ENCODE data around the gene INF2. TPM values are rescaled to one million over a fixed set of nuclear protein-coding genes. Genes with fewer than 3 reads are reported as not detected.
A peak's percentile ranks its signal among the peaks of the same experiment; 100 is the strongest.

Gene INF2
- polyA plus RNA-seq, 1 donor from 2014 or later = 10.8 TPM

DNA sequence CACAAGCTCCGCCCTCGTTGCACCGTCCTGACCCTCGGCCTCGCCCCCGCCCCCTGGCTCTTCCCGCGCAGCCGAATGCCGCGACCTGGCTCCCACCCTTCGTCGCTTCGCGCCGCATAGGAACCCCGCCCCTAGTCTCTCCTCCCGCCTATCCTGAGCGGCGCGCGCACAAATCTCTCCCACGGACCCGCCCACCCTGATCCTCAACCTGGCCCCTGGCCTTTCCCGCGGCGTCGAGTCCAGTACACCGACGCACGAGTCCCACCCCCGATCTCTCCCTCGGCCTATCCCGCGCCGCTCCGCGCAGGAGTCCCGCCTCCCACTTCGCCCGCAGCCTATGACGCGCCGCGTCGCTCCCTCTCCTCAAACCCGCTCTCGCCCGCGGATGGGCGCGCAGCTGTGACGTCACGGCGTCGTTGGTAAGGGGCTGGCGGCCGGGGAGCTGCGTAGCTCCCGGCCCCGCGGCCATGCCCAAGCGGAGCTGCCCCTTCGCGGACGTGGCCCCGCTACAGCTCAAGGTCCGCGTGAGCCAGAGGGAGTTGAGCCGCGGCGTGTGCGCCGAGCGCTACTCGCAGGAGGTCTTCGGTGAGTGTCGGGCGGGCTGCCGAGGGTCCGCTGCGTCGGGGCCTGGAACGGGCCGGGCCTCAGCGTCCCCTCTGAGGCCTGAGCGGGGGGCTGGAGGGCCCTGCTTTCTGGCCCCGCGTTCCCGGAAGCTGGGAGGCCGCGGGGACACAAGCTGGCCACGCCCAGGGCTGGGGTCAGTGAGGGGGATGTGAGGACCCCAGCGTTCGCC, 63.5 kb downstream of the INF2 start, which contains the start of gene SIVA1:
Gene SIVA1 (plus strand): TSS at position 413 of the 793 bp plus-strand sequence. CDS start 55 bp downstream, at position 468.
- Mint-ChIP-seq H3K27me3 (no peaks in the 10 kb centered on the region), H3K36me3 (peaks cover 2% of the 10 kb centered on the region), H3K4me1 (peaks cover 6 to 24% (median 23%) of the 10 kb centered on the region in 3 donors), H3K9me3 (no peaks in the 10 kb centered on the region), H3K4me3 (peak within 1 kb of the TSS; percentile 86 to 95 (median 92)), H3K27ac (peak within 1 kb of the TSS; percentile 73 to 96 (median 93))

DNA sequence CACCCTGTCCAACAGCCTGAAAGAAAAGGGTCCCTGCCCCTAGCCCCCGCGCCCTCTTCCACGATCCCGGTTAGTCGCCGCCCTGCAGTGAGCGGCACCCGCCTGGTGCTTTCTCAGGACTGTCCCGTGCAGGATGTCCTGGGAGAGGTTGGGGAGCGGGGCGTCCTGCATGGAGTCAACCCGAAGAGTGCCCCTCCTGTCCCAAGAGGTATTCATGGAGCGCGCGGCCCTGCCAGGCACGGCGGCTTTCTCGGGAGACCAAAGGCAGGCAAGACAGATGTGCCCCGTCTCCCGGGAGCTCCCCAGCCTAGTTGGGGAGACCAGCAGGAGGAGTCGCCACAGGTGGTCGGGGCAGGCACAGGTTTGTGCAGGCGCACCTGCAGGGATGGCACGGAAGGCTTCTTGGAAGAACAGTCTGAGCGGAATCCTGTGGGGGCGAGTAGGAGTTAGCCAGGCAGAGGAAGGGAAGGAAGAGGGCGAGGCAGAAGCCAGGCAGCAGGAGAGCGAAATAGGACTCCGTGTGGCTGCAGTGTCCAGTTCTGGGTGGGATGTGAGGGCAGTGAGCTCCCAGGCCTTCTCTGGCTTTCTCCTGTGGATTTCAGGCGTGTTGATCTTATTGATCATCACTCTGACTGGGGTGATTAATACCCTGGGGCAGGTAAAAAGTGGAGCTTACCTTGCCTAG, 64.3 kb downstream of the INF2 start:
- Mint-ChIP-seq H3K27me3 (no peaks in the 10 kb centered on the region), H3K36me3 (peaks cover 2% of the 10 kb centered on the region), H3K4me3 (peak overlapping the region; percentile 86 to 95 (median 92)), H3K4me1 (peaks cover 6 to 24% (median 23%) of the 10 kb centered on the region in 3 donors), H3K27ac (peak overlapping the region; percentile 73 to 96 (median 84)), H3K9me3 (no peaks in the 10 kb centered on the region)

DNA sequence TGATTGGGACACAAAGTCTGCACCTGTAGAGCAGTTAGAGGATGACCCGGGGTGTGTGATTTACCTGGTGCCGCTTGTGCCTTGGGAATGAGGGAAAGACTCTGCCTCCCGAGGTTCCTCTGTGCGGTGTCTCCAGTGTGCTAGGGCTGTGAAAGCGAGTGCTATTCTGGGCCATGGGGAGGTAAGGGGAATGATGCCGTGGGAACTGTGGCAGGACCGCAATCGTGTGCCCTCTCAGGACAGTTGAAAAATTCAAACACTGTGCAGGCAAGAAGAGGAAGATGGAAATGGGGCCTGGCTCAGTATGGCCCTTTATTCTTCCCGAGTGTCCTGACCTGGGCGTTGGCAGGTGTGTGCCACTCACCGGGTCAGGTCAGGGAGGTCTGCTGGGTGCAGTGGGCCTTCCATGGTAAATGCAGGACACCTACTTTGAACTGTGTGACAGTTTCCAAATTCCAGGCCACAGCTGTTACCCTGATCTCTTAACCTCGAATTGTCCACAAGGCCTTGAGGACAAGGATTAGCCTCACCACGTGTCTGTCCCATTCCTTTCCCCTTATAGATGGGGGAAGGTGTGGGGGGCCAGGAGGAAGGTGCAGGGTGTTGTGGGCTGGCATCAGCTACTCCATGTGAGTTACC, 64.9 kb downstream of the INF2 start:
- Mint-ChIP-seq H3K9me3 (no peaks in the 10 kb centered on the region), H3K27ac (peak overlapping the region; percentile 73 to 96 (median 84)), H3K4me1 (peaks cover 6 to 24% (median 18%) of the 10 kb centered on the region in 3 donors), H3K4me3 (peak overlapping the region; percentile 86 to 95 (median 92)), H3K36me3 (peaks cover 2% of the 10 kb centered on the region), H3K27me3 (no peaks in the 10 kb centered on the region)

DNA sequence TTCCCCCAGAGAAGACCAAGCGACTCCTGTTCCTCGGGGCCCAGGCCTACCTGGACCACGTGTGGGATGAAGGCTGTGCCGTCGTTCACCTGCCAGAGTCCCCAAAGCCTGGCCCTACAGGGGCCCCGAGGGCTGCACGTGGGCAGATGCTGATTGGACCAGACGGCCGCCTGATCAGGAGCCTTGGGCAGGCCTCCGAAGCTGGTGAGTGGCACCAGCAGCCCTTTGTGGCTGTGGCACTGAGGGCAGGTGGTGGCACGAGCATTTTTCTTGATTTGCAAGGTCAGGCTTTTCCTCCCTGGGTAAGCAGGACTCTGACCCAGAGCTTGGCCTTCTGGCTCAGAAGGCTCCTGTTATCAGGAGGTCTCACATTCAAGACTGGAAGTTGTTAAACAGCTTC, 66.2 kb downstream of the INF2 start:
- Mint-ChIP-seq H3K9me3 (no peaks in the 10 kb centered on the region), H3K4me1 (peaks cover 6 to 24% (median 16%) of the 10 kb centered on the region in 3 donors), H3K27ac (peak overlapping the region in 1 of 3 donors; percentile 55), H3K27me3 (no peaks in the 10 kb centered on the region), H3K36me3 (peaks cover 2% of the 10 kb centered on the region), H3K4me3 (peak overlapping the region in 2 of 4 donors; percentile 41 to 86)

DNA sequence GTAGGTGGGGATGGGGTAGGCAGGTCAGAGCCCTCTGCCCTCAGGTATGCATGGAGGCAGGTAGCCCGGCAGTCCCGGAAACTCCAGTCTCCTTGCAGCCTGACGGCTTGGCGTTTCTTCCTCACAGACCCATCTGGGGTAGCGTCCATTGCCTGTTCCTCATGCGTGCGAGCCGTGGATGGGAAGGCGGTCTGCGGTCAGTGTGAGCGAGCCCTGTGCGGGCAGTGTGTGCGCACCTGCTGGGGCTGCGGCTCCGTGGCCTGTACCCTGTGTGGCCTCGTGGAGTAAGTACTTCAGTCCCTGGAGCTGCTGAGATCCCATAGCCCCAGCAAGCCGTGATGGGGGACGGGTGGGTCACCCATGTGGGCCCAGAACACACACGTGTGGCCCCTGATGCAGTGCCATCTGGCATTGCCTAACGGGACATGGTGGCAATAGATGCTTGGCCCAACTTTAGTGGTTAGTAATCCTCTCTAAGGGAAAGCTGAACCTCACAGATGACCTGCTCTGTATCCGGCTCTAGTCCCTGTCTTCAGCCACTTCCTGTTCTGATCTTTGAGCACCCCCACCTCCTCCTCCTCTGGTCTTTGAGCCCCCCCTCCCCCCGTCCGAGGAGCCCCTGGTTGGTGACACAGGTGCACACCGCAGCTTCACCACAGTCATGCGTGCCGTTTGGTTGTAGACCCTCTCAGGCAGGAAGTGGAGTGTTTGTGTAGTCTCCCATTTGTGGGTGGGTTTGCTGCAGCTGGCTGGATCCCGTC, 67.2 kb downstream of the INF2 start:
- H3K27me3 Mint-ChIP-seq = no peaks in the 10 kb centered on the region

DNA sequence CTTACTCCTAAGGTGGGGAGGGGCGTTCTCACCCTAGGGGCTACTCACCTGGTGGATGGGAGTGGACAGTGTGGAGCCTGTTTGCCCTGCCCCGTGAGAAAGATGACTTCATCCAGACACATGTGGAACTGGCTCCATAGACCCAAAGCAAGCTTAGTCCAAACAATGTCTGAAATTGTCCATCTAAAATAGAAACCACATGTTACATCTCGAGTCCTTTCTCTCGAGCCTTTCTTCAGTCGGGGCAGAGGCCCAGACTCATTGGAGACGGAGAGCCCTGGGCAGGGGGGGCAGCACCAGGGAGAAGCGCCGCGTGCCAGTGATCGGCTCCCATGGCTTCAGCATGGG, 67.8 kb downstream of the INF2 start:
- Mint-ChIP-seq H3K27me3 (no peaks in the 10 kb centered on the region), H3K36me3 (peaks cover 2% of the 10 kb centered on the region), H3K4me3 (peak overlapping the region in 1 of 4 donors; percentile 78), H3K9me3 (no peaks in the 10 kb centered on the region), H3K4me1 (peaks cover 6 to 24% (median 18%) of the 10 kb centered on the region in 3 donors), H3K27ac (peak overlapping the region in 1 of 3 donors; percentile 46)

More for the DNA sequence above, 67.2 kb downstream of the INF2 start:
- H3K4me1 Mint-ChIP-seq = peaks cover 6 to 24% (median 18%) of the 10 kb centered on the region in 3 donors
- peak overlapping the region in 2 of 3 donors; percentile 46 to 73 for H3K27ac Mint-ChIP-seq
- peaks cover 2% of the 10 kb centered on the region for H3K36me3 Mint-ChIP-seq
- peak overlapping the region in 2 of 4 donors; percentile 41 to 78 for H3K4me3 Mint-ChIP-seq
- no peaks in the 10 kb centered on the region for H3K9me3 Mint-ChIP-seq

DNA sequence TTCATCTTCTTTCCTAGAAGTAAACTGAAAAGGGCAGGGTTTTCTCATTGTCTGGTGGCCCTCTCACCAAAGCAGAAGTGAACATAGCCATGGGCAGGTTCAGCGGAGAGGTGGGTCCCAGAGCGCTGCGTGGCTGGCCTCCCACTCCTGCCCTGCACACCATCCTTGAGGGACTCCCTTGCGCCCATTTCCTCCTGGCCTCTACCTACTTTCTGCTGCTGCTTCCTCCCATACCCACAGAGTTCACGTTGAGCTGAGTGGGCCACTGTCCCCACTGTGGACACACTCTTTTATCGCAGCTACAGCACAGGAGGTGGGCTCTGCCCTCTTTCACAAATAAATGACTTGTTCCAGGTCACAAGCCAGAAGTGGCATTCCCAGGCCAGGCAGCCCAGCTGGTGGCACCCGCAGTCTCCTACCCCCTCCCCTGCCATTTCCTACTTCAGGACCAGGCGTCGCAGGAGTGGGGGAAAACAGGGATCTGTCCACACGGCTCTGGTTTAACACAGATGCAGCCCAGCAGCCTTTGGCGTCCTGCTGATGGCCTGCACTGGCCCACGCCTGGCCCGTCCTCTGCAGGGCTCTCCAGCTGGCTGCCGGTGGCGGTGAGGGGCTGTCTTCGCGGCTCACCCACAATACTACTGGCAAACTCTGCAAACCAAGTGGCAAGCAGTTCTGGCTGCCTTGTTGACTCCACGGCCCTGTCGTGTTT, 68.4 kb downstream of the INF2 start:
- peaks cover 6 to 21% (median 18%) of the 10 kb centered on the region in 3 donors for H3K4me1 Mint-ChIP-seq
- peaks cover 2% of the 10 kb centered on the region for H3K36me3 Mint-ChIP-seq
- no peaks in the 10 kb centered on the region for H3K9me3 Mint-ChIP-seq
- no peak overlapping the region for H3K27ac Mint-ChIP-seq
- H3K4me3 Mint-ChIP-seq = peak overlapping the region in 1 of 4 donors; percentile 78
- no peaks in the 10 kb centered on the region for H3K27me3 Mint-ChIP-seq

DNA sequence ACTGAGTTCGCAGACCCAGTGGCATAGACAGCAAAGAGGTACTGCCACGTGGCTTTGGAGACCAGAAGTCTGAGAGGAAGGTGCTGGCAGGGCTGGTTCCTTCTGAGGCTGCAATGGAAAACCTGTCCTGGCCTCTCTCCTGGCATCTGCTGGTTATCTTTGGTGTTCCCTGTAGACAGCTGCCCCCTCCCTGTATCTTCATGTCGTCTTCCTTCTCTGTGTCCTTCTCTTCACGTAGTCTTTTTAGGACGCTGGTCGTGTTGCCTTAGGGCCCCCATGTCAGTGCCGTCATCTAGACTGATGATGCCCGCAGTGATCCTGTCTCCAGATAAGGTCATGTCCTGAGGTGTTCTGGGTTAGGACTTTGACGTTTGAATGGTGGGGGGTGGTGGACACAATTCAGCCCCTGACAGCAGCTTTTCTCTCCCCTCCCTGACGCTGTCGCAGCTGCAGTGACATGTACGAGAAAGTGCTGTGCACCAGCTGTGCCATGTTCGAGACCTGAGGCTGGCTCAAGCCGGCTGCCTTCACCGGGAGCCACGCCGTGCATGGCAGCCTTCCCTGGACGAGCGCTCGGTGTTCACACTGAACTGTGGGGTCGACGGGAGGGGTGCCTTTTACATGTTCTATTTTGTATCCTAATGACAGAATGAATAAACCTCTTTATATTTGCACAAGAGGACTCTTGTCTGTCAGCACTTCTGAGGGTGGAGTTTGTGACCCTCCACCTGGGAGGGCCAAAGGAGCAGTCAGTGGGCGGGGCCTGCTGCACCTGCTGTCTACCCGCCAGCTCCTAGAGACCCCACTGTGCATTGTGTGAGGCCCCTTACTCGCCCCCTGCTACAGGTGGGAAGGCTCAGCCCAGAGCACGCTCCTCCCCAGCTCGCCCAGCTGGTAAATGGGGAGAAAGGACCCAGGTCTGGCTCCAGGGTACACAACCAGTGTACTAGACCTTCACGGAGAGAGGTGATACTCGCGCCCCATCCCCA, 69.9 kb downstream of the INF2 start:
- no peaks in the 10 kb centered on the region for H3K27me3 Mint-ChIP-seq
- peak overlapping the region in 1 of 4 donors; percentile 65 for H3K4me3 Mint-ChIP-seq
- peak overlapping the region in 1 of 3 donors; percentile 73 for H3K27ac Mint-ChIP-seq
- no peaks in the 10 kb centered on the region for H3K9me3 Mint-ChIP-seq
- H3K36me3 Mint-ChIP-seq = peaks cover 2% of the 10 kb centered on the region
- peaks cover 0 to 11% (median 10%) of the 10 kb centered on the region in 3 donors for H3K4me1 Mint-ChIP-seq

DNA sequence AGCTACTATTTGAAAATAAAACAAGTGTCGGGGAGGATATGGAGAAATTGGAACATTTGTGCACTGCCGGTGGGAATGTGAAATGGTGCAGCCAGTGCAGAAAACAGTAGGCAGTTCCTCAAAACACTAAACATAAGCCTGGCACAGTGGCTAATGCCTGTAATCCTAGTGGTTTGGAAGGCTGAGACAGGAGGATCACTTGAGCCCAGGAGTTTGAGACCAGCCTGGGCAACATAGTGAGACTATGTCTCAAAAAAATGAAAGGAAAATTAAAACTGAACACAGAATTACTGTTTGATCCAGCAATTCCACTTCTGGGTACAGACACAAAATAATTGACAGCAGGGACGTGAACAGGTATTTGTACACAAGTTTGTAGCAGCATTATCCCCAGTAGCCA, 76.1 kb downstream of the INF2 start:
- no peaks in the 10 kb centered on the region for H3K9me3 Mint-ChIP-seq
- H3K4me1 Mint-ChIP-seq = peaks cover 0 to 6% (median 1%) of the 10 kb centered on the region in 3 donors
- no peak overlapping the region for H3K4me3 Mint-ChIP-seq
- H3K27me3 Mint-ChIP-seq = no peaks in the 10 kb centered on the region
- peaks cover 1% of the 10 kb centered on the region for H3K36me3 Mint-ChIP-seq
- H3K27ac Mint-ChIP-seq = no peak overlapping the region

DNA sequence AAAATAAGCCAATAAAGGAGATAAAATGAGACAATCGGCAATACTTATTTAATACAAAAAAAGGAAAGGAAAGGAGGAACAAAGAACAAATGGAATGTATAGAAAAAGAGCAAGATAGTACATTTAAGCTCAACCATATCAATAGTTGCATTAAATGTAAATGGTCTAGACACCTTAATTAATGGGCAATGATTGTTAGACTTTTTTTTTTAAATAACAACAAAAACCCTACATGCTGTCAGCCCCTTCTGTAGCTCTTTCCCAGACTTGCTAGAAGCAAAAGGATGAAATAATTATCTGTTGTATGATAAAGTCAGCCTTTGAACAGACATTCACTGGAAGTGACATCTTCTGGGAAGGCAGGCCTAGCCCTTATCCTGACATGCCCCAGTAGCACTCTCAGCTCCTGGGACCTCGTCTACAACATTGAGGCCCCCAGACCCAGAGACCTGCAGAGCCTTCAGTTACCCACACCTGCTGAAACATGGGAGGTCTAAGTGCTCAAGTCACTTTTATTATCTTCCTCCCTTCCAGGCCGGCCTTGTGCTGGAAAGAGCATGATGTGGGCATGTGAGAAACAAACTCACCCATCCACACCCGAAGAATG, 76.9 kb downstream of the INF2 start:
- no peaks in the 10 kb centered on the region for H3K9me3 Mint-ChIP-seq
- peaks cover 0 to 4% (median 1%) of the 10 kb centered on the region in 3 donors for H3K4me1 Mint-ChIP-seq
- no peak overlapping the region for H3K4me3 Mint-ChIP-seq
- H3K27me3 Mint-ChIP-seq = no peaks in the 10 kb centered on the region
- H3K36me3 Mint-ChIP-seq = peaks cover 5% of the 10 kb centered on the region
- H3K27ac Mint-ChIP-seq = no peak overlapping the region

DNA sequence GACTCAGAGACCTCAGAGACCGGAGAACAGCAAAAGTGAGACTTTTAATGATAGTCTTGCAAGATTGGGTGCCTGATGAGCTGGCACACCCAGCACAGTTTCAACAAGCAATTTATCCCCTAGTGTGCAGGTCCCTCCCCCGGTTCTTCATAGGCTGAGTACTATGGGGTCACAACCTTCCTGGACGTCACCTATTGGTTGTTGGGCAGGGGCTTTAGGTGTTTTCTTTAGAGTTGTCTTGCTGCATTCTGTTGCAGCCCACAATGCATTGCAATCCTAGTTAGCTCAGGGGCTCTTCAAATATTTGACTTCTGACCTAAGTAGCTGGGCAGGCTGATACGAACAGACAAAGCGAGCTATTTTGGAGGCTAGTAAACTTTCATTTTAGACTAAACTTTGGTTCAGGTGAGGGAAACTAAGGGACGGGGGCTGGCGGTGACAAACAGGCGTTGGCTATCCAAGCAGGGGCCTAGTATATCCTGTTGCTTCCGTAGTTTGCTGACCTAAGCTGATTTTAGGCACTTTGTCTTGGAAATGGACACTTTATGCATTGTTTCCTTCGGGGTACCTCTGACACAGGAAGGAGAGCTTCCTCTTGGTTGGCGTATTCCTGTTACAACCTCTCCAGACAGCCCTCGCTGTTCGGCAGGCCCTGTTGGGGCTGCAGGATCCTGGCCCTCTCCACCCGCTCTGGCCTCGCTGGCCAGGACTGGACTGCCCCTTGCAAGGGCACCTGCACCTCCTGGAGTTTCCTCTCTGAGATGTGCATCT, 77.6 kb downstream of the INF2 start:
- Mint-ChIP-seq H3K4me3 (no peak overlapping the region), H3K27me3 (no peaks in the 10 kb centered on the region), H3K9me3 (no peaks in the 10 kb centered on the region), H3K27ac (no peak overlapping the region), H3K36me3 (peaks cover 5% of the 10 kb centered on the region), H3K4me1 (peaks cover 0 to 4% (median 1%) of the 10 kb centered on the region in 3 donors)

DNA sequence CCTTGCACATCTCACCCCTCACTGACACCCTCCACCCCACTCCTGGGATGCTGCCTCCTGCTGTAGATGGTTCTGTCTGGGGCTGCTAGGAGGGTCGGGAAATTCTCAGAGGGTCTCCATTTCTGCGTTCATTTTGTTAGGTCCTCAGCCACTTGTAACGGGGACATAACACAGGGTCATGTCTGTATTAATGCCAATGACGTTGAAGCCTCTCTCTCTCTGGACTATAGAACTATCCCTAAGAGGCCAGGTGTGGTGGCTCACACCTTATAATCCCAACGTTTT, 78.2 kb downstream of the INF2 start:
- Mint-ChIP-seq H3K36me3 (peaks cover 5% of the 10 kb centered on the region), H3K9me3 (no peaks in the 10 kb centered on the region), H3K27ac (no peak overlapping the region), H3K4me1 (peaks cover 0 to 4% (median 1%) of the 10 kb centered on the region in 3 donors), H3K27me3 (no peaks in the 10 kb centered on the region), H3K4me3 (no peak overlapping the region)
